ENCODE results near the gene ARSK. TPM values are rescaled to one million over a fixed set of nuclear protein-coding genes. Genes with fewer than 3 reads are reported as not detected.
A peak's percentile ranks its signal among the peaks of the same experiment; 100 is the strongest.

Gene ARSK
- total and polyA plus RNA-seq, 2 of the 13 experiments (the other 11 are each of a cell fraction or from before 2014, with no cell fraction given), result 7.9 TPM

DNA sequence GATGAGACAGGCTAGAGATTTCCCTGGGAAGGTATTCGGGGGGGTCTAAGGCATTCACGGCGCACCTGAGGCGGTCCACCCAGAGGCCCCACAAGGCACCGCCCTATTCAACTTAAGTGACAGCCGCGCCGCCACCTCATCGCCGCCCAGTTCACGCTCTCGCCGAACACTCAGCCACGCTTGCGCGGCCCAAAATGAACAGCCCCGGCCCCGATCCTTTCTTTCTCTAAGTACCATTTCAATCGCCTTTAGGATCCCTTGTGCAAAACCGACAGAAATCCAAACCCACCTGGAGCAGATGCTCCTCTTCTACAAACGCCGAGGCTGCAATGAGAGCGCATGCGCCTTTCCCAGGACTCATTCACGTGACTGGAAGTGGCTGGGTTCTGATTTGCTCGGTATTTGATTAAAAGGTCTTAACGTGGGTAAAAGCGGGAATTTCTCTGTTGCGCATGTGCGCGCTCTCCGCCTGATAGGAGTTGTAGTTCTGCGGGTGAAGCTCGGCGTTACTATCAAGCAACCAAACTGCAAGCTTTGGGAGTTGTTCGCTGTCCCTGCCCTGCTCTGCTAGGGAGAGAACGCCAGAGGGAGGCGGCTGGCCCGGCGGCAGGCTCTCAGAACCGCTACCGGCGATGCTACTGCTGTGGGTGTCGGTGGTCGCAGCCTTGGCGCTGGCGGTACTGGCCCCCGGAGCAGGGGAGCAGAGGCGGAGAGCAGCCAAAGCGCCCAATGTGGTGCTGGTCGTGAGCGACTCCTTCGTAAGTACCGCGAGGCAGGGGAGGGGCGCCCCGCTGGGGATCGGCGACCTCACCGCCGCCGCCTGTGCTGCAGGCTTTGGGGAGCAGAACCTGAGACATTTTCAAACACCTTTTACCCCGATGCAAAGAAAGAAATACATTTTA, at the start of gene ARSK, which contains the start of gene SKIC3 (continued):
- TF ChIP-seq, protein P1, sequence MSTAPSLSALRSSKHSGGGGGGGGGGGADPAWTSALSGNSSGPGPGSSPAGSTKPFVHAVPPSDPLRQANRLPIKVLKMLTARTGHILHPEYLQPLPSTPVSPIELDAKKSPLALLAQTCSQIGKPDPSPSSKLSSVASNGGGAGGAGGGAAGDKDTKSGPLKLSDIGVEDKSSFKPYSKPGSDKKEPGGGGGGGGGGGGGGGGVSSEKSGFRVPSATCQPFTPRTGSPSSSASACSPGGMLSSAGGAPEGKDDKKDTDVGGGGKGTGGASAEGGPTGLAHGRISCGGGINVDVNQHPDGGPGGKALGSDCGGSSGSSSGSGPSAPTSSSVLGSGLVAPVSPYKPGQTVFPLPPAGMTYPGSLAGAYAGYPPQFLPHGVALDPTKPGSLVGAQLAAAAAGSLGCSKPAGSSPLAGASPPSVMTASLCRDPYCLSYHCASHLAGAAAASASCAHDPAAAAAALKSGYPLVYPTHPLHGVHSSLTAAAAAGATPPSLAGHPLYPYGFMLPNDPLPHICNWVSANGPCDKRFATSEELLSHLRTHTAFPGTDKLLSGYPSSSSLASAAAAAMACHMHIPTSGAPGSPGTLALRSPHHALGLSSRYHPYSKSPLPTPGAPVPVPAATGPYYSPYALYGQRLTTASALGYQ (CRISPR knock-in tag; IDR thresholded peaks at IDR 0.05), result no peak; the same call in 1 of the 2 replicates
- TF ChIP-seq KDM5A (IDR thresholded peaks at IDR 0.05; ENCODE audit: borderline replicate concordance, low read length) (peak; percentile 95), HNRNPLL (IDR thresholded peaks at IDR 0.05; ENCODE audit: low read depth, low read length, poor library complexity, severe bottlenecking) (peak; percentile 85), ESRRA (CRISPR knock-in tag; IDR thresholded peaks at IDR 0.05; ENCODE audit: low read depth) (no peak), ZNF367 (CRISPR knock-in tag; IDR thresholded peaks at IDR 0.05; ENCODE audit: borderline replicate concordance) (no peak), ZNF292 (CRISPR knock-in tag; IDR thresholded peaks at IDR 0.05; ENCODE audit: borderline replicate concordance, low read depth) (peak; percentile 99), BHLHE40 (IDR thresholded peaks at IDR 0.05; ENCODE audit: low read length) (peak; percentile 97), IKZF1 (IDR thresholded peaks at IDR 0.05) (no peak), NFE2L1 (CRISPR knock-in tag; IDR thresholded peaks at IDR 0.05; ENCODE audit: borderline replicate concordance) (no peak), REXO4 (CRISPR knock-in tag; IDR thresholded peaks at IDR 0.05; ENCODE audit: borderline replicate concordance) (no peak), MBNL3 (CRISPR knock-in tag; conservative IDR thresholded peaks at IDR 0.05) (no peak), ZNF562 (CRISPR knock-in tag; IDR thresholded peaks at IDR 0.05; ENCODE audit: borderline replicate concordance) (0 out of 2 replicates have a peak, but pooled peaks have one; percentile 47), KDM2A (CRISPR knock-in tag; IDR thresholded peaks at IDR 0.05; ENCODE audit: borderline replicate concordance, low read depth) (peak; percentile 70), SP4 (CRISPR knock-in tag; IDR thresholded peaks at IDR 0.05) (0 out of 2 replicates have a peak, but pooled peaks have one; percentile 76), RFX5 (IDR thresholded peaks at IDR 0.05; ENCODE audit: low read depth, low read length) (no peak)
- TF ChIP-seq, protein P2, sequence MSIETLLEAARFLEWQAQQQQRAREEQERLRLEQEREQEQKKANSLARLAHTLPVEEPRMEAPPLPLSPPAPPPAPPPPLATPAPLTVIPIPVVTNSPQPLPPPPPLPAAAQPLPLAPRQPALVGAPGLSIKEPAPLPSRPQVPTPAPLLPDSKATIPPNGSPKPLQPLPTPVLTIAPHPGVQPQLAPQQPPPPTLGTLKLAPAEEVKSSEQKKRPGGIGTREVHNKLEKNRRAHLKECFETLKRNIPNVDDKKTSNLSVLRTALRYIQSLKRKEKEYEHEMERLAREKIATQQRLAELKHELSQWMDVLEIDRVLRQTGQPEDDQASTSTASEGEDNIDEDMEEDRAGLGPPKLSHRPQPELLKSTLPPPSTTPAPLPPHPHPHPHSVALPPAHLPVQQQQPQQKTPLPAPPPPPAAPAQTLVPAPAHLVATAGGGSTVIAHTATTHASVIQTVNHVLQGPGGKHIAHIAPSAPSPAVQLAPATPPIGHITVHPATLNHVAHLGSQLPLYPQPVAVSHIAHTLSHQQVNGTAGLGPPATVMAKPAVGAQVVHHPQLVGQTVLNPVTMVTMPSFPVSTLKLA (IDR thresholded peaks at IDR 0.05), result peak; percentile 60
- TF ChIP-seq, protein P3, sequence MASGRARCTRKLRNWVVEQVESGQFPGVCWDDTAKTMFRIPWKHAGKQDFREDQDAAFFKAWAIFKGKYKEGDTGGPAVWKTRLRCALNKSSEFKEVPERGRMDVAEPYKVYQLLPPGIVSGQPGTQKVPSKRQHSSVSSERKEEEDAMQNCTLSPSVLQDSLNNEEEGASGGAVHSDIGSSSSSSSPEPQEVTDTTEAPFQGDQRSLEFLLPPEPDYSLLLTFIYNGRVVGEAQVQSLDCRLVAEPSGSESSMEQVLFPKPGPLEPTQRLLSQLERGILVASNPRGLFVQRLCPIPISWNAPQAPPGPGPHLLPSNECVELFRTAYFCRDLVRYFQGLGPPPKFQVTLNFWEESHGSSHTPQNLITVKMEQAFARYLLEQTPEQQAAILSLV (CRISPR knock-in tag; IDR thresholded peaks at IDR 0.05; ENCODE audit: borderline replicate concordance), result no peak; the same call in 1 of the 2 replicates
- TF ChIP-seq, protein P4, sequence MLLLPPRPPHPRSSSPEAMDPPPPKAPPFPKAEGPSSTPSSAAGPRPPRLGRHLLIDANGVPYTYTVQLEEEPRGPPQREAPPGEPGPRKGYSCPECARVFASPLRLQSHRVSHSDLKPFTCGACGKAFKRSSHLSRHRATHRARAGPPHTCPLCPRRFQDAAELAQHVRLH (CRISPR knock-in tag; IDR thresholded peaks at IDR 0.05; ENCODE audit: borderline replicate concordance, low read depth), result no peak
- TF ChIP-seq, protein P5, sequence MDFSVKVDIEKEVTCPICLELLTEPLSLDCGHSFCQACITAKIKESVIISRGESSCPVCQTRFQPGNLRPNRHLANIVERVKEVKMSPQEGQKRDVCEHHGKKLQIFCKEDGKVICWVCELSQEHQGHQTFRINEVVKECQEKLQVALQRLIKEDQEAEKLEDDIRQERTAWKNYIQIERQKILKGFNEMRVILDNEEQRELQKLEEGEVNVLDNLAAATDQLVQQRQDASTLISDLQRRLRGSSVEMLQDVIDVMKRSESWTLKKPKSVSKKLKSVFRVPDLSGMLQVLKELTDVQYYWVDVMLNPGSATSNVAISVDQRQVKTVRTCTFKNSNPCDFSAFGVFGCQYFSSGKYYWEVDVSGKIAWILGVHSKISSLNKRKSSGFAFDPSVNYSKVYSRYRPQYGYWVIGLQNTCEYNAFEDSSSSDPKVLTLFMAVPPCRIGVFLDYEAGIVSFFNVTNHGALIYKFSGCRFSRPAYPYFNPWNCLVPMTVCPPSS (IDR thresholded peaks at IDR 0.05), result no peak
- TF ChIP-seq, protein P6, sequence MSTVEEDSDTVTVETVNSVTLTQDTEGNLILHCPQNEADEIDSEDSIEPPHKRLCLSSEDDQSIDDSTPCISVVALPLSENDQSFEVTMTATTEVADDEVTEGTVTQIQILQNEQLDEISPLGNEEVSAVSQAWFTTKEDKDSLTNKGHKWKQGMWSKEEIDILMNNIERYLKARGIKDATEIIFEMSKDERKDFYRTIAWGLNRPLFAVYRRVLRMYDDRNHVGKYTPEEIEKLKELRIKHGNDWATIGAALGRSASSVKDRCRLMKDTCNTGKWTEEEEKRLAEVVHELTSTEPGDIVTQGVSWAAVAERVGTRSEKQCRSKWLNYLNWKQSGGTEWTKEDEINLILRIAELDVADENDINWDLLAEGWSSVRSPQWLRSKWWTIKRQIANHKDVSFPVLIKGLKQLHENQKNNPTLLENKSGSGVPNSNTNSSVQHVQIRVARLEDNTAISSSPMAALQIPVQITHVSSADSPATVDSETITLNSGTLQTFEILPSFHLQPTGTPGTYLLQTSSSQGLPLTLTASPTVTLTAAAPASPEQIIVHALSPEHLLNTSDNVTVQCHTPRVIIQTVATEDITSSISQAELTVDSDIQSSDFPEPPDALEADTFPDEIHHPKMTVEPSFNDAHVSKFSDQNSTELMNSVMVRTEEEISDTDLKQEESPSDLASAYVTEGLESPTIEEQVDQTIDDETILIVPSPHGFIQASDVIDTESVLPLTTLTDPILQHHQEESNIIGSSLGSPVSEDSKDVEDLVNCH (CRISPR knock-in tag; IDR thresholded peaks at IDR 0.05), result no peak

All from HepG2 (cell line).